Skin epidermis (tissue), 12 donors: ENCODE measurements around the gene CATSPER3.
"Not testable (repeated sequence)": the region's sequence is repeated elsewhere in the genome, so short reads cannot be mapped to it uniquely, and the experiment has no call there.

Experiments
- H3K27ac ChIP-seq, 21 experiments: fragments of 200-600 bp; sonication (generic) in 11 of 21; one replicate each; pipeline ENCODE4 v1.5.0; 2020; ENCODE audit warnings: mild to moderate bottlenecking in 3 of 21, inconsistent platforms in 2 of 21, moderate library complexity in 2 of 21
- H3K4me3 ChIP-seq, 7 experiments: fragments of 200-600 bp; sonication (generic) in 2 of 7; one replicate each; pipeline ENCODE4 v1.5.0; 2020; ENCODE audit warnings: inconsistent platforms in 2 of 7, mild to moderate bottlenecking in 2 of 7, moderate library complexity in 1 of 7

CATSPER3 gene

DNA sequence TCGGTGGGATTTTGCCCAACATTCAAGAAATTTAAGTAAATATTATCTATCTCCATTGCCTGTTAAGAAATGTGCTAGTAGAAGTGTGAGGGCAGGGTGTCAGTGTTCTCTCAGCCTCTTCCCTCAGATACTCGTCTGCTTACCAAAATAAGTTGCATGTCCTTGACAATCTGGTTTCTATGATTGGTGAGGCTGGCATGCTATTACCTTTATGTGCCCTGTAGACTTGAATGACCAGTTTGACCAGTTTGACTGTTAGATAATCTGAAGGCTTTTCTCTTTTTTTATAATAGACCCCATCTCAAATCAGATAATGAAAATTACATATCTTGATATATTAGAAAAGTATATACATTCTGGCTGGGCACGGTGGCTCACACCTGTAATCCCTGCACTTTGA is 348 bp downstream of the CATSPER3 start:
- no peak overlapping the region for H3K27ac ChIP-seq
- no peak overlapping the region for H3K4me3 ChIP-seq

DNA sequence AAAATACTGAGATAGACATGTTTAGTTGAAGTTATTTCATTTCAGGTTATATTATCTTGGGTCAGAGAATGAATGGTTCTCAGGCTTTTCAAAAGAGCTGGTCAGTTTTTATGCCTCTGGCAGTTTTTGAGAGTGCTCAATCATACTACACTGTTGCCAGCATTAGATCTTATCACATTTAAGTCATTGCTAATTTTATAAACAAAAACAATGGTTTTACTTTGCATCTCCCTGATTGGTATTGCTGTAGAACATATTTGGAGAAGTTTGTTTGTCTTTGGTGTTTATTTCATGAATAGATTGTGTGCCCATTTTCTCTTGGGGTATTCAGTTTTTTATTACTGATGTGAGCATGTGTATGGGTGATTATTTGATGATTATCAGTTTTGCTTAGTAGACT is 1.5 kb downstream of the CATSPER3 start:
- Histone ChIP-seq H3K27ac (no peak overlapping the region), H3K4me3 (no peak overlapping the region)

GRCh38 chr5:134975078-134975715 is 7.5 kb downstream of the CATSPER3 start:
- Histone ChIP-seq H3K27ac (no peak overlapping the region), H3K4me3 (no peak overlapping the region)

GRCh38 chr5:134975843-134976242 is 8.1 kb downstream of the CATSPER3 start:
- H3K4me3 ChIP-seq, result no peak overlapping the region
- H3K27ac ChIP-seq, result no peak overlapping the region

DNA sequence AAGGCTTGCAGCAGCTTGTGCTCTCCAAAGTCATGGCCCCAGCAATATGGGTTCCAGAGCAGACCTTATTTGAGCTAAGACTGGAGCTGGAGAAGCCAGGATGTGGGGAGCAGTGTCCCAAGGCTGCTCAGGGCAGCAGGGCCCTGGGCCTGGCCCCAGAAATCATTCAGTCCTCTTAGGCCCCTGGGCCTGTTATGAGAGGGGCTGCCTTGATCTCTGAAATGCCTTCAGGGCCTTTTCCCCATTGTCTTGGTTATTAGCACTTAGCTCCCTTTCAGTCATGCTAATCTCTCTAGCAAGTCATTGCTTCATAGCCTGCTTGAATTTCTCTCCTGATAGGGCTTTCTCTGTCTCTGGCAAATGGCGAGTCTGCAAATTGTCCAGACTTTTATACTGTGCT is 9.1 kb downstream of the CATSPER3 start:
- Histone ChIP-seq H3K27ac (no peak overlapping the region), H3K4me3 (no peak overlapping the region)

GRCh38 chr5:134979416-134979815 is 11.7 kb downstream of the CATSPER3 start:
- no peak overlapping the region for H3K4me3 ChIP-seq

GRCh38 chr5:134982230-134982629 is 14.5 kb downstream of the CATSPER3 start:
- Histone ChIP-seq H3K4me3 (no peak overlapping the region), H3K27ac (no peak overlapping the region)

More at GRCh38 chr5:134979416-134979815, 11.7 kb downstream of the CATSPER3 start:
- no peak overlapping the region for H3K27ac ChIP-seq

DNA sequence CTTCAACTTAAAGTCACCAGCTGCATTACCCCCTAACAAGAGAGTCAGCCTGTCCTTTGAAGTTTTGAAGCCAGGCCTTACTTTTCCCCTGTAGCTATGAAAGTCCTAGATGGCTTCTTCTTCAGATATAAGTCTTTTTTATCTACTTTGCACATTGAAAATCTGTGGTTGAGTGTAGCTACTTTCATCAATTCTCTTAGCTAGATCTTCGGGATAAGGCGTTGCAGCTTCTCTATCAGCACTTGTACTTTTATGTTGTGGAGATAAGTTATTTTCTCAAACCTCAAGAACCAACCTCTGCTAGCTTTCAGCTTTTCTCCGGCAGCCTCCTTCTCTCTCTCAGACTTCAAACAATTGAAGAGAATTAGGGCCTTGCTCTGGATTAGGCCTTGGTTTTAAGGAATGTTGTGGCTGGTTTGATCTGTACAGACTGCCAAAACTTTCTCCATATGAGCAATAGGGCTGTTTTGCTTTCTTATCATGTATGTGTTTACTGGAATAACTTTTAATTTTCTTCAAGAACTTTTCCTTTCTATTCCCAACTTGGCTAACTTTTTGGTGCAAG is 21.6 kb downstream of the CATSPER3 start:
- H3K4me3 ChIP-seq, result no peak overlapping the region
- H3K27ac ChIP-seq, result no peak overlapping the region

GRCh38 chr5:134990183-134990582 is 22.5 kb downstream of the CATSPER3 start:
- not testable (repeated sequence) for H3K4me3 ChIP-seq, H3K27ac ChIP-seq

DNA sequence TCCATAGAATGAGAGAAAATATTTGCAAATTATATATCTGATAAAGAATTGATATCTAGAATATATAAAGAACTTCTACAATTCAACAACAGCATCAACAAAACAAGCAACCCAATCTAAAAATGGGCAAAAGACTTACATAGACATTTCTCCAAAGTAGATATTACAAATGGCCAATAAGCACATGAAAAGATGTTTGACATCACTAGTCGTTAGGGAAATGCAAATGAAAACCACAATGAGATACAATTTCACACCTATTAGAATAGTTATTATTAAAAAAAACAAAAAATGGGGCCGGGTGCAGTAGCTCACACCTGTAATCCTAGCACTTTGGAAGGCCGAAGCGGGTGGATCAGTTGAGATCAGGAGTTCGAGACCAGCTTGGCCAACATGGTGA is 24.4 kb downstream of the CATSPER3 start:
- Histone ChIP-seq H3K4me3 (no peak overlapping the region), H3K27ac (no peak overlapping the region)

GRCh38 chr5:134993161-134993560 is 25.5 kb downstream of the CATSPER3 start:
- Histone ChIP-seq H3K27ac (no peak overlapping the region), H3K4me3 (no peak overlapping the region)

DNA sequence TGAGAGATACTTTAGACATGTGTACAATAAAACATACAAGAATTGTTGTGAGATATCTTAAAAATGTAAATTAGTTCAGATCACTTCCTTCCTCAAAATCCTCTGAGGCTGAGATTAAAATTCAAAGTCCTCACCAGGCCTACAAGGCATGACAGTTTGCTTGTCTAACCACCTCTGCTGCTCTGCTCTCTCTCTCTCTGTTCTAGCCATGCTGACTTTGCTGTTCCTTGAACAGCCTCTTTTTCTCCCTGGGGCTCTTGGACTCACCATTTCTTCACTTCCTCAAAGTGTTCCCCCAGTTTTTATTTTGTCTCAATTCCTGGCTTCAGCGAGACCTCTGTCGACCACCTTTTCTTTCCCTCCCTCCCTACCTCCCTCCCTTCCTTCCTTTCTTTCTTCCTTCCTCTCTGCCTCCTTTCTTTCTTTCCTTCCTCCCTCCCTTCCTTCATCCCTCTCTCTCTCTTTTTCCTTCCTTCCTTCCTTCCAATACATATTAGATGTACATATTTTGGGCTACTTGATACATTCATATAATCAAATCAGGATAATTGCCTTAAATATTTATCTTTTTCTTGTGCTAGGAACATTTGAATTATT is 27.0 kb downstream of the CATSPER3 start:
- H3K27ac ChIP-seq, result no peak overlapping the region
- H3K4me3 ChIP-seq, result no peak overlapping the region

GRCh38 chr5:134995850-134996402 is 28.2 kb downstream of the CATSPER3 start:
- H3K27ac ChIP-seq, result no peak overlapping the region

GRCh38 chr5:134997015-134997414 is 29.3 kb downstream of the CATSPER3 start:
- no peak overlapping the region for H3K4me3 ChIP-seq
- no peak overlapping the region for H3K27ac ChIP-seq

More at GRCh38 chr5:134995850-134996402, 28.2 kb downstream of the CATSPER3 start:
- no peak overlapping the region for H3K4me3 ChIP-seq

- not testable (repeated sequence) for H3K4me3 ChIP-seq, H3K27ac ChIP-seq
Observed at GRCh38 chr5:134998068-134998467, 30.4 kb downstream of the CATSPER3 start.

DNA sequence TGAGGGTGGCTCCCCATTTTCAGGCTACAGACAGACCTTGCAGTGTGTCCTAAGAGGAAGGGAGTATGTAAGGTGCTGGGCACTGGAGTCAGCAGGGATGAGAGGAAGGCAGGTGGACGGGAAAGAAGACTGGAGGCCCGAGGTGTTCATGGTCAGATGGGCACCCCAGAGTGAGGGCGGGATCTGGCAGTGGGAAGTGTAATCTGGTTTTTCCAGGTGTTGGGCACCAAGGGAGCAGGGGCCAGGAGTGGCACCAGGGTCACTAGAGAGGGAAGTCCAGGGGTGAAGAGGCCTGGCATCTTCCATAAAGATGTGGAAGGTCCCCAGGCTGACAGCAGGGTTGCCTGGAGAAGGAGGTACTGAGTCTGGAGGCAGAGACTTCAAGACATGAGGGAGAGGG is 36.7 kb downstream of the CATSPER3 start:
- no peak overlapping the region for H3K4me3 ChIP-seq
- H3K27ac ChIP-seq, result no peak overlapping the region

DNA sequence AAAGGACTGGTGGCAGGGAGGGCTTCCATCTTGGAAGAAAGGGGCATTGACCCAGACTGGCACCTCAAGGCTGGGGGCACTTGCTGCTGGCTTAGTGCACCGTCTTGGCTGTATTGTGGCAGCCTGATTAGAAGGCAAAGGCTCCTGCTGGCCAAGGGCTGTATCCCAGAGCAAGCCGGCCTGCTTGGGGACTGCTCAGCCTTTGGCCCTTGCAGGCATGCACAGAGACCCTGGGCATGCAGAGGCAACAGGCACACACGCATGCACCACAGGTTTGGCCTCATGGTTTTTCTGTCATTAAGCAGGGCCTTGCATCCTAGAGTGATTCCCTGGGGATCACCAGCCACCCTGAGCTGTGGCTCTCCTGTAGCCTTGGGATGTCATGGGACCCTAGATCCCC is 37.4 kb downstream of the CATSPER3 start:
- H3K27ac ChIP-seq, result no peak overlapping the region

DNA sequence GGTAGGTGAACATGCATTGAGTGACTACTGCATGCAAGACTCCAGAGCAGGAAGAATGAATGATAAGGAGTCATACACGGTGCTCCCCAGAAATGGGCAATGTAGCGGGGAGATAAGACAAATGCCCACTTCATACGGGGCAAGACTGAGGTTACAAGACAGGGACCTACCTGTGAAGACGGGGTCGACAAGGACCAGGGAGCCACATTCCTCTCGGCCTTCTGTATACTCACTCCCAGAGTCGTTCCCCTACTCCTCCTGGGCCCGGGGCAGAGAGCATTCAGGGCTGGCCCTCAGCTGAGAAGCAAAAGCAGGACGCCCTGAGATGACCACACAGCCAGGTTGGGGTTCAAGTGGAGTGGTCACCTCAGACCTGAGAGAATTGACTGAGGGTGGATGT is 39.6 kb downstream of the CATSPER3 start:
- no peak overlapping the region for H3K27ac ChIP-seq
- no peak overlapping the region for H3K4me3 ChIP-seq

More for the DNA sequence above, 37.4 kb downstream of the CATSPER3 start:
- no peak overlapping the region for H3K4me3 ChIP-seq

DNA sequence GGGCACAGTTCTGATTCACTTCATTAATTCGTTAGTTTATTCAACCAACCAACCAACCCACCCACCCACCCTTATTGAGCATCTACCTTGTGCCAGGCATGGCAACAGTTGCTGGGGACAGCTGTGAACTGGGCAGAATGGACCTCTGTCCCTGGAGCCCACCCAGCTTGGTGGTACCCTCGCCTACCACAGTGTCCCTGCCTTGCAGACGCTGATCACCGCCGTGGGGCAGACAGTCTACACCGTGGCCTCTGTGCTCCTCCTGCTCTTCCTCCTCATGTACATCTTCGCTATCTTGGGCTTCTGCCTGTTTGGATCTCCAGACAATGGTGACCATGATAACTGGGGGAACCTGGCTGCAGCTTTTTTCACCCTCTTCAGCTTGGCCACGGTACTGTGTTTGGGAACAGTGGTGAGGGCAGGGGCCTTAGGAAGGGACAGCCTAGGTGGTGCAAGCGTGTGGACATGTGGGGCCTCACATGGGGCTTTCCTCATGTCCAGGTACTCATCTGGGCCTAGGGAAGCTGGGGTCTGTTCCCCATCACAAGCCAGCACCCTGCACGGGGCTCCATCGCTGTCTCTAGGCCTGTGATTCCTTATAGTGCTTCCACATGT is 40.1 kb downstream of the CATSPER3 start:
- Histone ChIP-seq H3K27ac (no peak overlapping the region), H3K4me3 (no peak overlapping the region)

DNA sequence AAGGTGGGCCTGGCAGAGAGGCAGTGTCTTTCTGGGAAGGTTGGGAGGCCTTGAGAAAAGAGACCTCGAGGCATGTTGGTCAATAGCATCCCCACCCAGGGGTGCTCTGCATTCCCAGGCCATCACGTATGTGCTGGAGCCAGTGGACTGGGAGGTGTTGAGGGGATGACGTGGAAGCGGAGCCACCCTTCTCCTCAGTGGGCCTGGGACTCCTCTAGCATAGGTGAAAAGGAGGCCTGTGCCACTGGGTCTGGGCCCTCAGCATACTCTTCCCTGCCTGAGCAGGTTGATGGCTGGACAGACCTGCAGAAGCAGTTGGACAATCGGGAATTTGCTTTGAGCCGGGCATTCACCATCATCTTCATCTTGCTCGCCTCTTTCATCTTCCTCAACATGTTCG is 40.8 kb downstream of the CATSPER3 start:
- Histone ChIP-seq H3K4me3 (no peak overlapping the region), H3K27ac (no peak overlapping the region)
